PFSK-1 (cell line): ENCODE data around the gene RNF217.

Experiments used
- FOXP2 ChIP-seq: optimal IDR thresholded peaks from 2 replicates; pipeline ENCODE3; 2011; ENCODE audit warnings: borderline replicate concordance, control low read depth, inconsistent platforms; ENCODE audit not compliant: insufficient read depth; ENCODE audit errors: extremely low read length, extremely low read depth
- POLR2AphosphoS5 ChIP-seq: IDR thresholded peaks from 2 replicates; pipeline ENCODE4 v1.6.1; 2012; ENCODE audit warnings: low read depth, mild to moderate bottlenecking, control low read depth, low read length, moderate library complexity
- REST ChIP-seq, 2 experiments: IDR thresholded peaks; 2 replicates each; pipeline versions ENCODE4 v1.6.1 to v1.8.0; 2011 to 2012; ENCODE audit warnings: low read depth in 2 of 2, low read length in 2 of 2, control low read depth in 1 of 2, inconsistent platforms in 1 of 2, mild to moderate bottlenecking in 1 of 2, moderate library complexity in 1 of 2; ENCODE audit not compliant: insufficient read depth in 1 of 2
- SIN3A ChIP-seq: IDR thresholded peaks from 2 replicates; pipeline ENCODE4 v1.6.1; 2012; ENCODE audit warnings: mild to moderate bottlenecking, low read length, moderate library complexity, borderline replicate concordance; ENCODE audit not compliant: insufficient read depth
- TAF1 ChIP-seq: IDR thresholded peaks from 2 replicates; pipeline ENCODE4 v1.6.1; 2012; ENCODE audit warnings: low read length, control low read depth, borderline replicate concordance; ENCODE audit not compliant: insufficient read depth

Gene RNF217

GRCh38 chr6:124979294-124979678, 17.0 kb downstream of the RNF217 start:
- TF ChIP-seq TAF1 (no peak), SIN3A (no peak), POLR2AphosphoS5 (no peak), FOXP2 (no peak), REST (IDR thresholded peaks at IDR 0.05; ENCODE audit: insufficient read depth in 1 of 2, low read depth in 2 of 2, low read length in 2 of 2) (no peak)

- TF ChIP-seq TAF1 (no peak), REST (IDR thresholded peaks at IDR 0.05; ENCODE audit: insufficient read depth in 1 of 2, low read depth in 2 of 2, low read length in 2 of 2) (no peak), SIN3A (no peak), POLR2AphosphoS5 (no peak), FOXP2 (no peak)
Observed at GRCh38 chr6:124982669-124983068, 20.4 kb downstream of the RNF217 start.

GRCh38 chr6:124983383-124984083, 21.3 kb downstream of the RNF217 start:
- TF ChIP-seq POLR2AphosphoS5, result no peak
- TF ChIP-seq SIN3A, result no peak
- no peak for TF ChIP-seq REST (IDR thresholded peaks at IDR 0.05; ENCODE audit: insufficient read depth in 1 of 2, low read depth in 2 of 2, low read length in 2 of 2)
- TF ChIP-seq FOXP2, result no peak
- TF ChIP-seq TAF1, result no peak

- TF ChIP-seq POLR2AphosphoS5, result no peak
- no peak for TF ChIP-seq REST (IDR thresholded peaks at IDR 0.05; ENCODE audit: insufficient read depth in 1 of 2, low read depth in 2 of 2, low read length in 2 of 2)
- no peak for TF ChIP-seq SIN3A
- no peak for TF ChIP-seq TAF1
- TF ChIP-seq FOXP2, result no peak
Observed at GRCh38 chr6:124984668-124985338, 22.6 kb downstream of the RNF217 start.
